ENCODE results near the gene BBOF1. TPM values are rescaled to one million over a fixed set of nuclear protein-coding genes. Genes with fewer than 3 reads are reported as not detected.

Gene BBOF1
- total and polyA plus RNA-seq, 3 experiments from 2014 or later = 1.3 to 4.9 (median 1.9) TPM

- Histone ChIP-seq H3K27me3 (ENCODE audit: insufficient read depth, low read length, poor library complexity, severe bottlenecking) (no peaks in the 10 kb centered on the region), H3K4me1 (ENCODE audit: insufficient read depth, low read length) (no peaks in the 10 kb centered on the region), H3K9me3 (ENCODE audit: low read length) (no peaks in the 10 kb centered on the region), H3K27ac (ENCODE audit: low read depth, low read length) (no peak overlapping the region), H3K36me3 (ENCODE audit: insufficient read depth, low read length) (no peaks in the 10 kb centered on the region), H3K4me3 (ENCODE audit: low read length) (no peak overlapping the region)
- ChIA-PET CTCF (interaction anchor here (1.2 kb wide), 1 partner anchor 50 kb away, joined by 4 read pairs; no protein-coding TSS in a partner anchor), POLR2A (no interaction called here)
- H3K27ac Mint-ChIP-seq = peak overlapping the region in 3 of 8 donors; percentile 25 to 50 (median 48)
- peaks cover 0 to 7% (median 4%) of the 10 kb centered on the region in 3 donors for H3K36me3 Mint-ChIP-seq
- no peak overlapping the region for H3K4me3 Mint-ChIP-seq
- DNase-seq = peak in 2 of 5 donors; percentile 34 to 40
- no peaks in the 10 kb centered on the region for H3K9me3 Mint-ChIP-seq
- no peaks in the 10 kb centered on the region for H3K4me1 Mint-ChIP-seq
- H3K27me3 Mint-ChIP-seq = no peaks in the 10 kb centered on the region
Measured at GRCh38 chr14:74038020-74038859, 19.1 kb downstream of the BBOF1 start.

- Mint-ChIP-seq H3K36me3 (peaks cover 0 to 9% (median 7%) of the 10 kb centered on the region in 3 donors), H3K4me1 (no peaks in the 10 kb centered on the region), H3K4me3 (no peak overlapping the region), H3K9me3 (no peaks in the 10 kb centered on the region), H3K27ac (no peak overlapping the region), H3K27me3 (no peaks in the 10 kb centered on the region)
- DNase-seq = no peak
- no peak overlapping the region for H3K27ac ChIP-seq (ENCODE audit: low read depth, low read length)
- CTCF ChIA-PET = no interaction called here
- no peaks in the 10 kb centered on the region for H3K4me1 ChIP-seq (ENCODE audit: insufficient read depth, low read length)
- no peak overlapping the region for H3K4me3 ChIP-seq (ENCODE audit: low read length)
- H3K36me3 ChIP-seq (ENCODE audit: insufficient read depth, low read length) = no peaks in the 10 kb centered on the region
- H3K27me3 ChIP-seq (ENCODE audit: insufficient read depth, low read length, poor library complexity, severe bottlenecking) = no peaks in the 10 kb centered on the region
- no peaks in the 10 kb centered on the region for H3K9me3 ChIP-seq (ENCODE audit: low read length)
- POLR2A ChIA-PET = no interaction called here
Measured at GRCh38 chr14:74042296-74042695, 23.1 kb downstream of the BBOF1 start.

DNA sequence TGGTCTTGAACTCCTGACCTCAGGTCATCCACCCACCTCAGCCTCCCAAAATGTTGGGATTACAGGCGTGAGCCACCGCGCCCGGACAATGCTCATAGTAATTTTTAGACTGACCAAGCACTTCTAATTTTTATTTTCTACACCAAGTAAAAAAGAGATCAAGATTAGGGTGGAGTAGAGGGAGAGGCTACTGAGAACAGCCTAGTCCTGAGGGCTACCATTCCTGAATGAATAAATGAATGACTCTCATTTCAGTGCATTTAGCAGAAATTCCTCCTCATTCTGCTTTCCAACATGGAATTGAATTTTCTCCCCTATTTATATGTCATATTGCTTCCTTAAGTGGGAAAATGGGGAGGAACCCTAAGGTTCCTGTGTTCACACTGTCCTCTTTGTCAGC lies 26.4 kb downstream of the BBOF1 start:
- Mint-ChIP-seq H3K4me1 (no peaks in the 10 kb centered on the region), H3K27me3 (peaks cover 0 to 1% of the 10 kb centered on the region in 2 donors), H3K4me3 (no peak overlapping the region), H3K36me3 (peaks cover 0 to 8% (median 7%) of the 10 kb centered on the region in 3 donors), H3K9me3 (no peaks in the 10 kb centered on the region), H3K27ac (peak overlapping the region in 1 of 8 donors; percentile 96)
- Histone ChIP-seq H3K4me1 (ENCODE audit: insufficient read depth, low read length) (no peaks in the 10 kb centered on the region), H3K4me3 (ENCODE audit: low read length) (no peak overlapping the region), H3K9me3 (ENCODE audit: low read length) (no peaks in the 10 kb centered on the region), H3K27ac (ENCODE audit: low read depth, low read length) (no peak overlapping the region), H3K36me3 (ENCODE audit: insufficient read depth, low read length) (no peaks in the 10 kb centered on the region), H3K27me3 (ENCODE audit: insufficient read depth, low read length, poor library complexity, severe bottlenecking) (no peaks in the 10 kb centered on the region)
- DNase-seq = no peak
- CTCF ChIA-PET = no interaction called here
- POLR2A ChIA-PET = no interaction called here

- no peaks in the 10 kb centered on the region for H3K9me3 Mint-ChIP-seq
- Histone ChIP-seq H3K27ac (ENCODE audit: low read depth, low read length) (no peak overlapping the region), H3K36me3 (ENCODE audit: insufficient read depth, low read length) (no peaks in the 10 kb centered on the region), H3K4me1 (ENCODE audit: insufficient read depth, low read length) (no peaks in the 10 kb centered on the region), H3K4me3 (ENCODE audit: low read length) (no peak overlapping the region), H3K27me3 (ENCODE audit: insufficient read depth, low read length, poor library complexity, severe bottlenecking) (no peaks in the 10 kb centered on the region), H3K9me3 (ENCODE audit: low read length) (no peaks in the 10 kb centered on the region)
- ChIA-PET POLR2A (no interaction called here), CTCF (no interaction called here)
- peaks cover 0 to 1% of the 10 kb centered on the region in 2 donors for H3K27me3 Mint-ChIP-seq
- no peak overlapping the region for H3K4me3 Mint-ChIP-seq
- H3K27ac Mint-ChIP-seq = no peak overlapping the region
- DNase-seq = no peak
- H3K36me3 Mint-ChIP-seq = peaks cover 0 to 5% (median 4%) of the 10 kb centered on the region in 3 donors
- no peaks in the 10 kb centered on the region for H3K4me1 Mint-ChIP-seq
Measured at GRCh38 chr14:74048281-74048680, 29.1 kb downstream of the BBOF1 start.

- H3K27ac Mint-ChIP-seq = peak overlapping the region in 2 of 8 donors; percentile 14 to 58
- no peaks in the 10 kb centered on the region for H3K4me1 ChIP-seq (ENCODE audit: insufficient read depth, low read length)
- H3K27me3 ChIP-seq (ENCODE audit: insufficient read depth, low read length, poor library complexity, severe bottlenecking) = no peaks in the 10 kb centered on the region
- peaks cover 0 to 5% (median 4%) of the 10 kb centered on the region in 3 donors for H3K36me3 Mint-ChIP-seq
- no peak overlapping the region for H3K4me3 Mint-ChIP-seq
- no peak overlapping the region for H3K27ac ChIP-seq (ENCODE audit: low read depth, low read length)
- peaks cover 0 to 1% of the 10 kb centered on the region in 2 donors for H3K27me3 Mint-ChIP-seq
- DNase-seq = no peak
- H3K4me1 Mint-ChIP-seq = no peaks in the 10 kb centered on the region
- H3K9me3 ChIP-seq (ENCODE audit: low read length) = no peaks in the 10 kb centered on the region
- no peak overlapping the region for H3K4me3 ChIP-seq (ENCODE audit: low read length)
- H3K9me3 Mint-ChIP-seq = no peaks in the 10 kb centered on the region
- POLR2A ChIA-PET = no interaction called here
- H3K36me3 ChIP-seq (ENCODE audit: insufficient read depth, low read length) = no peaks in the 10 kb centered on the region
- CTCF ChIA-PET = no interaction called here
Measured at GRCh38 chr14:74049876-74050495, 30.8 kb downstream of the BBOF1 start.

DNA sequence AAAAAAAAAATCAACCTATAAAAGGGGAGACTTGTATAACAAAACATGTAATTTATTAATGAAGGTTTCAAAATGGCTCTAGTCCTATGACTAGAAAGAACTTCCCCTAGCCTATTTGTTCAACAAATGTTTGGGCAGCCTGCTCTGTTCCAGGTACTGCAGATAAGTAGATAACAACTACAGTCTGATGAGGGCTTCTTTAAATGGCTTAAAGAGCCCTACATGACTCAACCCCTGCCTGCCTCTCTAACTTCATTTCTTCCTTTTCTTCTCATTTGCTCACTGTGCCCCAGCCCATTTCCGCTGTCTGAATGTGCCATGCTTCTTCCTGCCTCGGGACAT lies 43.6 kb downstream of the BBOF1 start:
- no peaks in the 10 kb centered on the region for H3K4me1 ChIP-seq (ENCODE audit: insufficient read depth, low read length)
- H3K4me1 Mint-ChIP-seq = no peaks in the 10 kb centered on the region
- no peak overlapping the region for H3K4me3 ChIP-seq (ENCODE audit: low read length)
- H3K27ac ChIP-seq (ENCODE audit: low read depth, low read length) = no peak overlapping the region
- no peaks in the 10 kb centered on the region for H3K9me3 ChIP-seq (ENCODE audit: low read length)
- H3K27me3 Mint-ChIP-seq = no peaks in the 10 kb centered on the region
- ChIA-PET CTCF (no interaction called here), POLR2A (interaction anchor here (0.6 kb wide), 1 partner anchor 1589 kb away, joined by 3 read pairs; no protein-coding TSS in a partner anchor)
- H3K27me3 ChIP-seq (ENCODE audit: insufficient read depth, low read length, poor library complexity, severe bottlenecking) = no peaks in the 10 kb centered on the region
- H3K36me3 ChIP-seq (ENCODE audit: insufficient read depth, low read length) = no peaks in the 10 kb centered on the region
- H3K27ac Mint-ChIP-seq = no peak overlapping the region
- DNase-seq = no peak
- H3K36me3 Mint-ChIP-seq = peaks cover 12 to 75% (median 16%) of the 10 kb centered on the region in 3 donors
- no peak overlapping the region for H3K4me3 Mint-ChIP-seq
- H3K9me3 Mint-ChIP-seq = no peaks in the 10 kb centered on the region

DNA sequence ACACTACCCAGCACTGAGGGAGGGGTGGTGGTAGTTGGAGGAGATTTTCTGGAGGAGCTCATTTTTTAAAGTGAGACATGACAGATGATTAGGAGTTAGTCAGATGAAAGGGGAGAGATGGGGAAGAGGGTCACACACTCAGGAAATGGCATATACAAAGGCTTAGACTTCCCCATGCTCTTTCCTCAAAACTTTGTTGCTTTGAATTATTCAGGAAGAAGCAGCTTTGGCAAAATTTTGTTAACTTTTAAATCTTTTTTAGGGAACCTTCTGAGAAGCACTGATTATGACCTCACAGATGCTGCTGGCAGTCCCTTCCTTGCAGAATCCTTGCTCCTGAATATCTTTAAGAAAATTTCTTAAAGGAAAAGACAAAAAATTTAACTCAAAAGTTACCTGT lies 45.3 kb downstream of the BBOF1 start:
- DNase-seq = no peak
- Histone ChIP-seq H3K36me3 (ENCODE audit: insufficient read depth, low read length) (no peaks in the 10 kb centered on the region), H3K9me3 (ENCODE audit: low read length) (no peaks in the 10 kb centered on the region), H3K27ac (ENCODE audit: low read depth, low read length) (no peak overlapping the region), H3K4me3 (ENCODE audit: low read length) (no peak overlapping the region), H3K4me1 (ENCODE audit: insufficient read depth, low read length) (no peaks in the 10 kb centered on the region), H3K27me3 (ENCODE audit: insufficient read depth, low read length, poor library complexity, severe bottlenecking) (no peaks in the 10 kb centered on the region)
- Mint-ChIP-seq H3K27ac (no peak overlapping the region), H3K9me3 (no peaks in the 10 kb centered on the region), H3K27me3 (no peaks in the 10 kb centered on the region), H3K36me3 (peaks cover 12 to 76% (median 15%) of the 10 kb centered on the region in 3 donors), H3K4me3 (no peak overlapping the region), H3K4me1 (no peaks in the 10 kb centered on the region)
- ChIA-PET CTCF (no interaction called here), POLR2A (interaction anchor here (0.6 kb wide), 1 partner anchor 1607 kb away, joined by 7 read pairs; no protein-coding TSS in a partner anchor)

DNA sequence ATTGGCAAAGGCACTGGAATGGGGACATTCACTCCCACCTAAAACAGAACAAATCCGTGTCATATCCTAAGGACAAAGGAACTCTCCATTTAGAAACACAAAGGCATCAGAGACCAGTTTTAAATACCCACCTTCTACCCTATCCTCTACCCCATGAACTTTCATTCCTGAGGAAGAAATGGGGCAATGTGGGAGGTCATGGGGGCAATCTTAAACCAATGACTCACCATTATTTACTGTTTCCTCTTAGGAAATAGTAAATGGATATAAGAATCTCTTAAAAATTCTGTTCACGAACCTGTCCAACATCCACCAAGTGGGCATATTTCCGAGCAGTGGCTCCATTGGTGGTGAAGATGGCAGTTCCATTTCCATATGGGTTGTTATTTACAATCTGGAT lies 45.7 kb downstream of the BBOF1 start:
- H3K27me3 Mint-ChIP-seq = no peaks in the 10 kb centered on the region
- H3K4me3 ChIP-seq (ENCODE audit: low read length) = no peak overlapping the region
- H3K9me3 Mint-ChIP-seq = no peaks in the 10 kb centered on the region
- H3K4me1 ChIP-seq (ENCODE audit: insufficient read depth, low read length) = no peaks in the 10 kb centered on the region
- no peaks in the 10 kb centered on the region for H3K9me3 ChIP-seq (ENCODE audit: low read length)
- H3K27me3 ChIP-seq (ENCODE audit: insufficient read depth, low read length, poor library complexity, severe bottlenecking) = no peaks in the 10 kb centered on the region
- no peak overlapping the region for H3K4me3 Mint-ChIP-seq
- CTCF ChIA-PET = no interaction called here
- no peaks in the 10 kb centered on the region for H3K4me1 Mint-ChIP-seq
- POLR2A ChIA-PET = no interaction called here
- H3K27ac Mint-ChIP-seq = peak overlapping the region in 1 of 8 donors; percentile 58
- peaks cover 11 to 75% (median 12%) of the 10 kb centered on the region in 3 donors for H3K36me3 Mint-ChIP-seq
- no peak overlapping the region for H3K27ac ChIP-seq (ENCODE audit: low read depth, low read length)
- no peak for DNase-seq
- no peaks in the 10 kb centered on the region for H3K36me3 ChIP-seq (ENCODE audit: insufficient read depth, low read length)

Data from CD8-positive, alpha-beta memory T cell (primary cell).